ENCODE measurements around the gene MAD1L1. TPM values are rescaled to one million over a fixed set of nuclear protein-coding genes. Genes with fewer than 3 reads are reported as not detected.

MAD1L1 gene
- total and polyA plus RNA-seq, 2 of the 8 experiments (the other 6 are each of a cell fraction or from before 2014, with no cell fraction given), result 40.4 to 44.6 TPM

- no peak for TF ChIP-seq EP300 (IDR thresholded peaks at IDR 0.05; ENCODE audit: borderline replicate concordance in 1 of 2, low read depth in 2 of 2, low read length in 2 of 2)
Observed at GRCh38 chr7:1767524-1767923, 465.2 kb downstream of the MAD1L1 start (continued).

Small RNAs within 50 kb of the gene (microRNA-seq; reads per million reads assigned to microRNA genes)
- 0.20 to 0.46 reads per million in 2 experiments for gene MIR4655 (ENCODE audit: borderline microRNAs expressed in 2 of 2, borderline number of aligned reads in 2 of 2, borderline replicate concordance in 1 of 2)
- 0 to 0.41 reads per million in 2 experiments for gene MIR6836 (ENCODE audit: borderline microRNAs expressed in 2 of 2, borderline number of aligned reads in 2 of 2, borderline replicate concordance in 1 of 2)

Small RNAs within 50 kb of the gene (small RNA-seq; reads per million reads assigned to genes)
- not detected for gene MIR4655 (ENCODE audit: insufficient read depth)

Other genes with a start within 250 kb of the MAD1L1 start
- 38.6 and 38.7 TPM in 2 replicates for gene MRM2, start 9.3 kb upstream of the MAD1L1 start, total RNA-seq (2021; fragmentation: NEBNext Ultra II Directional; extraction: Animal tissue kit (Norgen Biotek cat#: 25700))
- gene MRM2, start 9.3 kb upstream of the MAD1L1 start, polyA plus RNA-seq (2011; rRNA removed), result 17.2 and 19.0 TPM in 2 replicates
- 76.1 and 85.2 TPM in 2 replicates for gene NUDT1, start 9.3 kb upstream of the MAD1L1 start, total RNA-seq (2021; fragmentation: NEBNext Ultra II Directional; extraction: Animal tissue kit (Norgen Biotek cat#: 25700))
- gene NUDT1, start 9.3 kb upstream of the MAD1L1 start, polyA plus RNA-seq (2011; rRNA removed), result 89.5 and 101 TPM in 2 replicates
- gene SNX8, start 81.5 kb upstream of the MAD1L1 start, total RNA-seq (2021; fragmentation: NEBNext Ultra II Directional; extraction: Animal tissue kit (Norgen Biotek cat#: 25700)), result 46.2 and 49.5 TPM in 2 replicates
- gene SNX8, start 81.5 kb upstream of the MAD1L1 start, polyA plus RNA-seq (2011; rRNA removed), result 69.2 and 70.8 TPM in 2 replicates
- gene EIF3B, start 121.9 kb upstream of the MAD1L1 start, total RNA-seq (2021; fragmentation: NEBNext Ultra II Directional; extraction: Animal tissue kit (Norgen Biotek cat#: 25700)), result 306 and 316 TPM in 2 replicates
- 167 and 211 TPM in 2 replicates for gene EIF3B, start 121.9 kb upstream of the MAD1L1 start, polyA plus RNA-seq (2011; rRNA removed)
- 13.4 and 18.2 TPM in 2 replicates for gene CHST12, start 170.7 kb upstream of the MAD1L1 start, total RNA-seq (2021; fragmentation: NEBNext Ultra II Directional; extraction: Animal tissue kit (Norgen Biotek cat#: 25700))
- gene CHST12, start 170.7 kb upstream of the MAD1L1 start, polyA plus RNA-seq (2011; rRNA removed), result 24.1 and 28.0 TPM in 2 replicates
- gene GRIFIN, start 243.5 kb upstream of the MAD1L1 start, total RNA-seq (2021; fragmentation: NEBNext Ultra II Directional; extraction: Animal tissue kit (Norgen Biotek cat#: 25700)), result not detected in 2 replicates
- gene GRIFIN, start 243.5 kb upstream of the MAD1L1 start, polyA plus RNA-seq (2011; rRNA removed), result not detected in 2 replicates